Testis (tissue), 2 donors: ENCODE measurements around the gene VMAC.
A peak's percentile ranks its signal among the peaks of the same experiment; 100 is the strongest.

Experiments
- POLR2A ChIP-seq: fragments of 450-650 bp; IDR thresholded peaks from one replicate; pipeline ENCODE4 v1.6.1; 2017; ENCODE audit warnings: antibody characterized with exemption, mild to moderate bottlenecking, moderate library complexity
- TF ChIP-seq, protein P1 (sequence below), 3 experiments: fragments of 450-650 bp in 2 of 3; fragments of 200-600 bp in 1 of 3; sonication (generic) in 1 of 3; IDR thresholded peaks; one replicate each; pipeline ENCODE4 v1.5.1; 2016 to 2019; ENCODE audit warnings: antibody characterized with exemption in 3 of 3, mild to moderate bottlenecking in 2 of 3, moderate library complexity in 1 of 3

DNA sequence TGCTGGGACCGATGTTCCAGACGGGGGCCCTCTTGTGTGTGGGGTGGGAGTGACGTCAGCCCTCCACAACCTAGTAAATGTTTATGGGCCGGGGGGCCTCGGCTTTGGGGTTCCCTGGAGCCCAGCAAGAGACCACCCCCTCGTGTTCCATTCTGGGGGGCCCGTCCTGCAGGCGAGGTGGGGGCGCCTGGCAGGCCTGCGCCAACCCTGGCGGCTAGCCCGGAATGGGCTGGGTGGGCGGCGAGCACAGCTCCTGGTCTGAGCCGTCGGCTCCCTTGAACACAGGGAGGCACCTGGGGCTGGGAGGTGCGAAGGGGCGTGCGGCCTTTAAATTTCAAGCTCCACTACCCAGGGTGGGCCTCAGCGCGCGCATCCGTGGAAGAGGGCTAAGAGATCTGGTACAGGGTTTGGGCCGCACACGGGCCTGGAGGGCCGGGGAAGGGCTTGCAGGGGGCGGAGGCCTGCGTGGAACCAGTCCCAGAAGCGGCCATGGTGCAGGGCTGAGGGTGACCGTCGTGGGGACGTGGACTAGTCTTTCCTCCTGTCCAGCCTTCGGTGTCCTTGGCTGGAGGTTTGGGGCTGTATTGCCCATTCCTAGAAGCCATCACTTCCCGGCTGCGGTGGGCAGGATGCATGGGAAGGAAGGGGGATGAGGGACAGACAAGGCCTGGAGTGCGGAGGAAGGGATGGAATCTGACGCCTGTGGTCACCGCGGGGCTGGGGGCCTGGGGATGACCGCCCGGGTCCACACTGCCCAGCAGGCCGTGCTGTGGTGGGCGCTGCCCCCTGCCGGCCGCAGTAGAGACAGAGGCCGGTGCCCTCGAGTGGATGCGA is 12.5 kb upstream of the VMAC start:
- TF ChIP-seq, protein P1, sequence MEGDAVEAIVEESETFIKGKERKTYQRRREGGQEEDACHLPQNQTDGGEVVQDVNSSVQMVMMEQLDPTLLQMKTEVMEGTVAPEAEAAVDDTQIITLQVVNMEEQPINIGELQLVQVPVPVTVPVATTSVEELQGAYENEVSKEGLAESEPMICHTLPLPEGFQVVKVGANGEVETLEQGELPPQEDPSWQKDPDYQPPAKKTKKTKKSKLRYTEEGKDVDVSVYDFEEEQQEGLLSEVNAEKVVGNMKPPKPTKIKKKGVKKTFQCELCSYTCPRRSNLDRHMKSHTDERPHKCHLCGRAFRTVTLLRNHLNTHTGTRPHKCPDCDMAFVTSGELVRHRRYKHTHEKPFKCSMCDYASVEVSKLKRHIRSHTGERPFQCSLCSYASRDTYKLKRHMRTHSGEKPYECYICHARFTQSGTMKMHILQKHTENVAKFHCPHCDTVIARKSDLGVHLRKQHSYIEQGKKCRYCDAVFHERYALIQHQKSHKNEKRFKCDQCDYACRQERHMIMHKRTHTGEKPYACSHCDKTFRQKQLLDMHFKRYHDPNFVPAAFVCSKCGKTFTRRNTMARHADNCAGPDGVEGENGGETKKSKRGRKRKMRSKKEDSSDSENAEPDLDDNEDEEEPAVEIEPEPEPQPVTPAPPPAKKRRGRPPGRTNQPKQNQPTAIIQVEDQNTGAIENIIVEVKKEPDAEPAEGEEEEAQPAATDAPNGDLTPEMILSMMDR (IDR thresholded peaks at IDR 0.05), result peak; percentile 38 to 59 (median 54)
- no peak for TF ChIP-seq POLR2A
